Peyer's patch (tissue), 4 donors: Measurements from ENCODE around the gene WIPF3. TPM values are rescaled to one million over a fixed set of nuclear protein-coding genes. Genes with fewer than 3 reads are reported as not detected.

Source experiments
- DNase-seq, 3 donors: peaks; one replicate each; pipeline ENCODE4 v3.0.0-alpha.2; 2017 to 2019
- H3K27ac ChIP-seq, 4 donors: fragments of 200-600 bp; sonication (generic); one replicate each; pipeline ENCODE4 v1.5.1; 2016 to 2019
- H3K27me3 ChIP-seq, 2 donors: fragments of 200-600 bp; sonication (generic); one replicate each; pipeline ENCODE4 v1.5.1; 2019
- H3K36me3 ChIP-seq, 3 donors: fragments of 200-600 bp; sonication (generic); one replicate each; pipeline ENCODE4 v1.5.1; 2016 to 2019
- H3K4me1 ChIP-seq, 4 donors: fragments of 200-600 bp; sonication (generic); one replicate each; pipeline ENCODE4 v1.5.1; 2016 to 2019
- H3K4me3 ChIP-seq, 4 donors: fragments of 200-600 bp; sonication (generic); 1 replicate in 3 of 4; 2 replicates in 1 of 4; pipeline ENCODE4 v1.5.1; 2016 to 2019; ENCODE audit warnings: mild to moderate bottlenecking in 1 of 4
- H3K9me3 ChIP-seq, 4 donors: fragments of 200-600 bp; sonication (generic); one replicate each; pipeline ENCODE4 v1.5.1; 2016 to 2019; ENCODE audit warnings: mild to moderate bottlenecking in 1 of 4
- CTCF ChIP-seq, 6 experiments: fragments of 450-650 bp in 4 of 6; fragments of 200-600 bp in 2 of 6; sonication (generic) in 1 of 6; IDR thresholded peaks; one replicate each; pipeline ENCODE4 v1.5.1; 2017 to 2019; ENCODE audit warnings: antibody characterized with exemption in 6 of 6, mild to moderate bottlenecking in 3 of 6, moderate library complexity in 1 of 6
- POLR2A ChIP-seq, 2 donors: fragments of 450-650 bp; IDR thresholded peaks; one replicate each; pipeline ENCODE4 v1.5.1; 2017; ENCODE audit warnings: antibody characterized with exemption in 2 of 2, mild to moderate bottlenecking in 2 of 2, moderate library complexity in 2 of 2
- total RNA-seq, 4 donors: library from RNA; depleted of rRNA; stranded (reverse); fragments of >200 nt; gene quantifications; one replicate each; pipeline ENCODE4 v1.1.0, GENCODE V29; 2016

Gene WIPF3
- total RNA-seq, 4 donors from 2014 or later: 0.66 to 2.5 (median 0.83) TPM; not detected in 1

- Histone ChIP-seq H3K27me3 (no peaks in the 10 kb centered on the region), H3K4me1 (no peaks in the 10 kb centered on the region), H3K9me3 (no peaks in the 10 kb centered on the region), H3K27ac (no peak overlapping the region), H3K4me3 (no peak overlapping the region), H3K36me3 (no peaks in the 10 kb centered on the region)
- TF ChIP-seq POLR2A (IDR thresholded peaks at IDR 0.05) (no peak), CTCF (IDR thresholded peaks at IDR 0.05) (no peak)
- no peak for DNase-seq
These were observed 35.1 kb upstream of the WIPF3 start for GRCh38 chr7:29771081-29771816.

GRCh38 chr7:29779017-29779416, 27.3 kb upstream of the WIPF3 start:
- H3K4me3 ChIP-seq: no peak overlapping the region
- no peaks in the 10 kb centered on the region for H3K4me1 ChIP-seq
- H3K27me3 ChIP-seq: no peaks in the 10 kb centered on the region
- H3K36me3 ChIP-seq: no peaks in the 10 kb centered on the region
- DNase-seq: no peak
- TF ChIP-seq CTCF (IDR thresholded peaks at IDR 0.05): no peak
- TF ChIP-seq POLR2A (IDR thresholded peaks at IDR 0.05): no peak
- H3K27ac ChIP-seq: no peak overlapping the region
- no peaks in the 10 kb centered on the region for H3K9me3 ChIP-seq

GRCh38 chr7:29780346-29780745, 26.0 kb upstream of the WIPF3 start:
- no peak for TF ChIP-seq CTCF (IDR thresholded peaks at IDR 0.05)
- TF ChIP-seq POLR2A (IDR thresholded peaks at IDR 0.05): no peak
- no peak overlapping the region for H3K4me3 ChIP-seq
- H3K27me3 ChIP-seq: no peaks in the 10 kb centered on the region
- H3K9me3 ChIP-seq: no peaks in the 10 kb centered on the region
- DNase-seq: no peak
- H3K4me1 ChIP-seq: no peaks in the 10 kb centered on the region
- H3K27ac ChIP-seq: no peak overlapping the region
- H3K36me3 ChIP-seq: no peaks in the 10 kb centered on the region

- no peaks in the 10 kb centered on the region for H3K36me3 ChIP-seq
- no peak for DNase-seq
- no peaks in the 10 kb centered on the region for H3K9me3 ChIP-seq
- no peaks in the 10 kb centered on the region for H3K4me1 ChIP-seq
- no peaks in the 10 kb centered on the region for H3K27me3 ChIP-seq
- TF ChIP-seq POLR2A (IDR thresholded peaks at IDR 0.05): no peak
- no peak for TF ChIP-seq CTCF (IDR thresholded peaks at IDR 0.05)
- H3K27ac ChIP-seq: no peak overlapping the region
- no peak overlapping the region for H3K4me3 ChIP-seq
These were observed 22.6 kb upstream of the WIPF3 start for GRCh38 chr7:29783671-29784070.

- H3K9me3 ChIP-seq: no peaks in the 10 kb centered on the region
- no peak for DNase-seq
- H3K27ac ChIP-seq: no peak overlapping the region
- no peak overlapping the region for H3K4me3 ChIP-seq
- TF ChIP-seq CTCF (IDR thresholded peaks at IDR 0.05) (no peak), POLR2A (IDR thresholded peaks at IDR 0.05) (no peak)
- H3K36me3 ChIP-seq: no peaks in the 10 kb centered on the region
- no peaks in the 10 kb centered on the region for H3K27me3 ChIP-seq
- H3K4me1 ChIP-seq: no peaks in the 10 kb centered on the region
These were observed 12.8 kb upstream of the WIPF3 start for GRCh38 chr7:29793507-29793906.
